ENCODE results near the gene GLMN.
"Not testable (repeated sequence)": the region's sequence is repeated elsewhere in the genome, so short reads cannot be mapped to it uniquely, and the experiment has no call there.

The GLMN gene

DNA sequence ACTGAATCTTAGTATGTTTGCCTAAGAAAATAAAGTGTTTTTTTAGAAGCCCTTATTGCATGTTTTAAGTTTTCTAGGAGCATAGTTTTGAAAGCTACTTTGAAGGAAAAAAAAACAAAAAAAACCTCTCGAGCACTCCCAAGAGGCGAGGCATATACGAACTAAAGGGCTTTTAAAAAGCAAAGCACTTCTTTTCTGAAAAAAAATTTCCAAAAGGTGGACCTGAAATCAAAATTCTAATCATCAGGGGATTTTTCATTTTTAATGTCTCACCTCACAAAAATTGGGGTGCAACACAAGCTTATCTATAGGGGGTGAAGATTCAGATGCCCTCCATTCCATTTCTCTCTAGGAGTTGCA is 594 bp downstream of the GLMN start:
- DNase-seq (ENCODE audit: low spot score) = no peak

DNA sequence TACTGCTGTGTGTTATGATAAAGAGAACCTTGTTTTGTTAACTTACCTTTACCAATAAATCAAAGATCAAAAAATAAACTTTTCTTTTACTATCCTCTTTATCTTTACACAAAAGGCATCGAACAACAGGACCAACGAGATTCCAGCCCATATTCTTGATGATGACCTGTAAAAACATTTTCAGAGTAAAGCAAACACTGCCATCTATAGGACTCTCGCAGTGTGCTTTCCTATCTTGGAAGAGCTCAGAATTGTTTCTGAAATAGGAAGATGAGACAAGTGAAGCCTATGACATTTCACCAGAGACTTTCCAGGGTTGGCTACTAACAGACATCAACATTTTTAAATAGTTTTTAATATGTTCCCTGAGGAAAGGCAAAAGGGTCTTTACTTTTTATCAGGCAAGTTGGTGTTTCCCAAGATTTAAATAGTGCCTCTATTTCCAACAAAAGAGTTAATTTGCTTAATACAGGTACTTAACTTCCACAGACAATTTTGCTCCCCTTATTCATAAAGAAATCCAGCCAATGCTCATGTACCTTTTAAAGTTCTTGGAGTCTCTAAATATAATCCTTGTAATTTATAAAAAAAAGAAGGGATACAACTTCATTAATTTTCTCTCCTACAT is 7.3 kb downstream of the GLMN start:
- peak; percentile 52 for DNase-seq (ENCODE audit: low spot score)

DNA sequence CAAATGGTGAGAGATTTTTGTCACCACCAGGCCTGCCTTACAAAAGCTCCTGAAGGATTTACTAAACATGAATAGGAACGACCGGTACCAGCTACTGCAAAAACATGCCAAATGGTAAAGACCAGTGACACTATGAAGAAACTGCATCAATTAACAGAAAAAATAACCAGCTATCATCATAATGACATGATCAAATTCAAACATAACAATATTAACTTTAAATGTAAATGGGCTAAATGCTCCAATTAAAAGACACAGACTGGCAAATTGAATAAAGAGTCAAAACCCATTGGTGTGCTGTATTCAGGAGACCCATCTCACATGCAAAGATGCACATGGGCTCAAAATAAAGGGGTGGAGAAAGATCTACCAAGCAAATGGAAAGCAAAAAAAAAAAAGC is 17.4 kb downstream of the GLMN start:
- not testable (repeated sequence) for DNase-seq (ENCODE audit: low spot score)

DNA sequence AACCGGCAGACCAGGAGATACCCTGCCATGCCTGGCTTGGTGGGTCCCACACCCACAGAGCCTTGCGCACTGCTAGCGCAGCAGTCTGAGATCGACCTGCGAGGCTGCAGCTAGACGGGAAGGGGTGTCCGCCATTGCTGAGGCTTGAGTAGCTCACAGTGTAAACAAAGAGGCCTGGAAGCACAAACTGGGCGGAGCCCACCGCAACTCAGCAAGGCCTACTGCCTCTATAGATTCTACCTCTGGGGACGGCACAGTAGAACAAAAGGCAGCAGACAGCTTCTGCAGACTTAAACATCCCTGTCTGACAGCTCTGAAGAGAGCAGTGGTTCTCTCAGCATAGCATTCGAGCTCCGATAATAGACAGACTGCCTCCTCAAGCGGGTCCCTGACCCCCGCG is 19.0 kb downstream of the GLMN start:
- DNase-seq (ENCODE audit: low spot score) = not testable (repeated sequence)

DNA sequence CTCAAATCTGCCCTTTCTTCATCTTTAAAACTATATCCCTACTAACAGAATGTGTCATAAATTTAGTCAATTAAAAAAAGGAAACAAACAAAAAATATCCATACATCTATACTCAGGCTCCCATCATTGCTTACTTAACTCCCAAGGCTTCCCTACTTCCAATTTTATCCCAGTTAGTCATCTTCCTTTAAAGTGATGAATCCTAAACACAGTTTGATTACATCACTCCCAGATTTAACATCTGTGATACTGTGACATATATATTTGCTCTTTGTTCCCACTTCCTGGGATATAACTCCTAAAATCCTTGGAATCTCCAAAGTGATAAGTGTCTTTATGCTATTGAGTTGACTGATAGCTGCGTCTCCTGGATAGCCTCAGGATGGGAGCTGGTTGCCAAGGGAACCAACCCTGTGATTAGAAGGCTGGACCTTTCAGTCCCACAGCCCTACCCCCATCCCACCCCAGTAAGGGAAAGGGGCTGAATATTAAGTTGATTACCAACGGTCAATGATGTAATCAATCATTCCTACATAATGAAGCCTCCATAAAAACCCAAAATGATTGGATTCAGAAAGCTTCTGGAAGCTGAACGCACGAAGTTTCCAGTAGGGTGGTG is 21.6 kb downstream of the GLMN start:
- no peak for DNase-seq (ENCODE audit: low spot score)

DNA sequence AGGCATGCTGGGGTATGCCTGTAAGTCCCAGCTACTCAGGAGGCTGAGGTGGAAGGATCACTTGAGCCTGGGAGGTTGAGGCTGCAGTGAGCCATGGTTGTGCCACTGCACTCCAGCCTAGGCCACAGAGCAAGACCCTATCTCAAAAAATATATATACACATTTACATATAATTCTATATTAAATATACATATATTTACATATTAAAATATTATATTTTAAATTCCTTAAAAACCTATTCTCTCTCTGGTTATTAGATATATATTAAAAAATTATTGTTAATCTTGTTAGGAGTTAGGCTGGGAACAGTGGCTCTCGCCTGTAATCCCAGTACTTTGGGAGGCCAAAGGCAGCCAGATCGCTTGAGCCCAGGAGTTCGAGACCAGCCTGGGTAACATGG is 22.7 kb downstream of the GLMN start:
- DNase-seq (ENCODE audit: low spot score) = no peak

DNA sequence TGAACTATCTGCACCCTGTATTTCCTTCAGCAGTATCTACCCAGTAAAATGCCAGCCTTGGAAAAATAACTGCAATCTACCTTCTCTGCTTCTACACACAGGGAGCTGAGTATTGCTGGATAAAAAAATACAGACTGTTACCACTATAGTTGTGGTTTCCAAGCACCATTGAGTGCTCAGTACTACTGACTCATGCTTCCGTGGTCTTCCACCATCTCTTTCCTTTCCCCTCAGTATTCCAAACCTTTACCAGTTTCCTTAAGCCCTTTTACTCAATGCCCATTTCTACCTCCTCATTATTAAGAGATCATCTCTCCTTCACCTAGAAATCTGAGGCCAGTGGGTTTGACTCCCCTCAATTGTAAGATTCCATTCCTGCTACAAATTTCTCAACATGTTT is 23.8 kb downstream of the GLMN start:
- no peak for DNase-seq (ENCODE audit: low spot score)

DNA sequence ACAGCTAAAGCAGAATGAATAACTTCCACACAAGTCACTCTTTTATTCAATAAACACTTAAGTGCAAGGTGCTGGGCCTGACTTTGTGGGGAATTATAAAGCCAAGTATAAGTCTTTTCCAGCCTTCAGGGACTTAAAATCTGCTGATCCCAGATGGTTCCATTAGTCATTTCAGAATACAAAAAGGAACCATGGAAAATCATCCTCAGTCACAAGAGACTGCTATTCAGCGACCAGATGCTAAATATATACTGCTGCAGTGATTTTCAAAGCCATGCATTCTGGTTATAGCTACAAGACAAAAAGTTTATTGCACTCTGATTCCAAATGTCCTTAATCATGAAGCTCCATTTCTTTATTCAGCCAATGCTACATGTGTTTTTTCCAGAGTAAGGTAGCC is 25.7 kb downstream of the GLMN start:
- DNase-seq (ENCODE audit: low spot score) = no peak

DNA sequence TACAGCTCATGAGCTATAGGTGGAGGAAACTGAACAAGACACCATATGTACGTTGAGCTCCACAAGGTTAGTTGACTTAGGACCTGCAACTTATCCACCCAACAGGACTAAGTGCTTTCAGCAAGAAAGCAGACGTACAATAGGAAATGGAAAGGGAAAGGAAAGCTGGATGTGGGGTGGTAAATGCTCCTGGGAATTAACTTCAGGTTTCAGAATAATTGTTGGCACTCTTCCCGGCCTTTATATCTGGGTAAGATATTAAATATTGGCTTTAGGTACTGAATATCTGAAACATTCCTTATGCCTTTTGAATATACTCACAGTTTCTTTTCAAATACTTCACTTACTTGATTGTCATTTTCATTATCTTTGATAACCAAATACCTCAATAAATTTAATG is 36.3 kb downstream of the GLMN start:
- no peak for DNase-seq (ENCODE audit: low spot score)

DNA sequence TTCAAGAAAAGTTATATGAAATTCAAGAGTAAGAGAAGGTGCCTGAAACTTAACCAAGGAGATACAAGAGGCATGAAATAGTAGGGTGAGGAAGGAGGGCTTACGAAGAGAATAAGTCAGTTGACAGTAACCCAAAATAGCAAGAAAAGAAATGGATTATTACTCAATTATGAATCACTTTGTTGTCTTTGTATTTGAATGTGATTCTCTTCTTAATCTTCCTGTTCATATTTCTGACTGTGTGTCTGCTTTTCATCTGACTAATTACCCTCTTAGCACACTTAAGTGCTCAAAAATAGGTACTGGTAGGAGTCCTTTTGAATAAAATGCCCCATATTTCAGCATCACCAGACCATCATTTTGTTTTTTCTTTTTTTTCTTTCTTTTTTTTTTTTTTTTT is 39.4 kb downstream of the GLMN start:
- no peak for DNase-seq (ENCODE audit: low spot score)

DNA sequence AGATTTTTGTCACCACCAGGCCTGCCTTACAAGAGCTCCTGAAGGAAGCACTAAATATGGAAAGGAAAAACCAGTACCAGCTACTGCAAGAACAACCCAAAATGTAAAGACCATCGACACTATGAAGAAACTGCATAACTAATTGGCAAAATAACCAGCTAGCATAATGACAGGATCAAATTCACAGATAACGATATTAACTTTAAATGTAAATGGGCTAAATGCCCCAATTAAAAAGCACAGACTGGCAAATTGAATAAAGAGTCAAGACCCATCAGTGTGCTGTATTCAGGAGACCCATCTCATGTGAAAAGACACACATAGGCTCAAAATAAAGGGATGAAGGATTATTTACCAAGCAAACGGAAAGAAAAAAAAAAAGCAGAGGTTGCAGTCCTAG is 44.1 kb downstream of the GLMN start:
- not testable (repeated sequence) for DNase-seq (ENCODE audit: low spot score)

DNA sequence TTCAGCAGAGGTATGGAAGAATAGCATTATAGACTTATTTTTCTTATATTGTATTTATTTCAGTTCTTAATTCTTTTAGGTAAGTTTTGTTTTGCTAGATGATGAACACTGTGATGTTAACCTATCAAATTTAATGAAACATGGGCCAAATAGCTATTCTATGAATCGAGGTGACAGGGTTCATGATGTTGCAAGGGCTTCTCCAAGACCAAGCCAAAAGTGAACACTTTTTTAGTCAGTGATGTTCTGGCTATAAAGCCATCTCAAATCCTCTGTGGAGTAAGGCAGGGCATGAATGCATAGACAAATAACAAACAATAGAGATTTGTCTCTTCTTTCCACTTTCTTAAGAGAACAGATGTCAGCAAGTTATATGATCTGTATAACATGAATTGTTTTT is 54.4 kb downstream of the GLMN start:
- no peak for DNase-seq (ENCODE audit: low spot score)

DNA sequence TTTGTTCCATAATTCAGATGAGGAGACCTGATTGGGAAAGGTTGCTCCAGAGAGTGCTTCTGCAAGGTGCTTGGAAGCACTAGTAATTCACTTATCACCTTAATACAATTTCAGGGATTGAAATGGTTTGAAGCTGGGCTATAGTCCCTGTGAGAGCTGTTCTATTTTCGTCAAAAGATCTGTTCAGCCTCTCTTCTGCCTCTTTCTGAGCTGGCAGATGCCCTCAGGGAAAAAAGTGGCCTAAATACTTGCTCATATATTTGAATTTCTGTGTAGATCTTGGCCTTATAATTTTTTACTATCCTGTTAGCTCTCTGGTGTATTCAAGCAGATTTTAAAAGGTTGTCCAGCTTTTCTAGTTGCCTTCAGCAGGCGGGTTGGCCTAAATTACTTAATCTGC is 58.8 kb downstream of the GLMN start:
- DNase-seq (ENCODE audit: low spot score) = no peak

DNA sequence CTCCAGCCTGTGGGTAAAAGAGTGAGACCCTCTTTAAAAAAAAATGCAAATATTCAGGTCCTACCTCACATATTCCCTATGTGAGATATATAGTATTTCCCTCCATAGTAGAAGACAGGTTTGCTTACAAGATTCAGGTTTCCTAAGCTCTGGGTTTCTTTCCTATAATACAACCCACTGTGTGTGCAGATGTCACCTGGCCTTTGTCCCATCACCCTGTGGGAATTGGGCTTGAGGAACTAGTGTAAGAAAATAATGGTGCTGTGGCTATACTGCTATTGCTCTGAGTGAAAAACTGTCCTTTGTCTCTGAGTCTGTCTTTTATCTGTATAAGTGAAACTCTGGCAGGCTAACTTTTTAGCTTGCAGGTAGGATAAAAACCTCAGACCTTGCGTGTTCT is 68.1 kb downstream of the GLMN start:
- DNase-seq (ENCODE audit: low spot score) = no peak

DNA sequence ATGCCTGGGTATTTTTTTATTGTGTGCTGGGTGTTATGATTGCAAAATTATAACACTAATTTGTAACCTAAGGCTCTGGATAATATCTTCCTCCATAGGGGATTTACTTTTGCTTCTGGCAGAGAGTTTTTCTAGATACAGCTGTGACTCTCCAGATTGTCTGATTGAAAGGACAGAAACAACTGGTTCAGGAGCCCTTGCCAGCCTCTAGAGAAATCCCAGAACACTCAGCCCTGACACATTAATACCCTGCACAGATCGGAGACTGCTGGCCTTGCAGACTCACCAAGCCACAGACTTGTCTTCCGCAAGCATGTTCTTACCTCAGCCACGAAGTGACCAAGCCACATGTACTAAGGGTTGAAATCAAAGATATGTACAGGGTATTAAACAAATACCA is 70.4 kb downstream of the GLMN start:
- no peak for DNase-seq (ENCODE audit: low spot score)

DNA sequence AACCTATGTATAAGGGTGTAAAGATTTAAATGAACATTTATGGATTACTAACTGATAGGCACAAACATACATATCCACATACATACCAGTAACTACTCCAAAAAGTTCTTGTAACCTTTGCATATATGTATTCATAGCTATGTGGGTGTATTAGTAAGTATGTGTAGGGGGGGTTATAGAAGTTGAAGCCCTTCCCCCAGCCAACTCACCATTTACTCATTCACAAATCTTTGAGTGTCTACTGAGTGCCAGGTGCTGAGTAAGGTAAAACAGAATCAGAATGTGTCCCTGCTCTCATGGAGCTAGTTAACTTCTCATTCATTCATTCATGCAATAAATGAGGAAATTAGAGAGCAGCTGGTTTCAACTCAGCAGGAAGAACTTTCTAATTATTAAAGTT is 79.8 kb downstream of the GLMN start:
- DNase-seq (ENCODE audit: low spot score) = no peak

DNA sequence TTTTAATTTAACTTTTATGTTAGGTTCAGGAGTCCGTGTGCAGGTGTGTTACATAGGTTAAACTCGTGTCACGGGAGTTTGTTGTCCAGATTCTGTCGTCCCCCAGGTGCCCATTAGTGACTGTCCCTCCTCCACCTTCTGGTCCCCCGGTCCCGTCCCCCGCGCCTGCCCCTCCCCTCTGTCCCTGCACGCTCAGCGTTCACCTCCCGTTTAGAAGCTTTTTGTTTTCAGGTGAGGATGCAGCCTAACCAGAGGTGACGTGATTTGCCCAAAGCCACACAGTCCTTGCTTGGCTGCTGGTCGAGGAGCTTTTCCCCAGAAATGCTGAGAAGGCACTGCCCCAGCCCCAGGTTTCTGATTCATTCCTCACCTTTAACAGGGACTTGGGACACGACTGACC is 80.2 kb downstream of the GLMN start:
- DNase-seq (ENCODE audit: low spot score) = no peak

DNA sequence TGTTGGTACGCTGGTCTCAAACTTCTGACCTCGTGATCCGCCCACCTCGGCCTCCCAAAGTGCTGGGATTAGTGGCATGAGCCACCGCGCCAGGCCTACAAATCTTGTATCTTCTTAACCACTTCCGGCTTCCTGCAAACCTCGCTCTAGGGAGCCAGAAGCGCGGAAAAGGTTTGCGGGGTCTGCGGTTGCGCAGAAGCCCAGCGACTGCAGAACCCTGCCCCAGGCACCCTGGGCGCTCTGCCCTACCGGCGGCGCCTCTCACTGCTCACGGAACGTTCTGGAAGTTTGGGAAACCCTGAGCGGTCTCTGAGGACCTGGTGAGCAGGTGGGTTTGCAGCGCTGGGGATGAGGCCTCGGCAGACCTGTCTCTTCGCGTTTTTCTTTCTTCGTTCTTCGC is 81.1 kb downstream of the GLMN start, which contains the start of gene C1orf146:
Gene C1orf146, plus strand, starts transcription at position 195 of the 400 bp plus-strand sequence. CDS start 13,506 bp downstream, outside the sequence.
- DNase-seq (ENCODE audit: low spot score) = no peak

DNA sequence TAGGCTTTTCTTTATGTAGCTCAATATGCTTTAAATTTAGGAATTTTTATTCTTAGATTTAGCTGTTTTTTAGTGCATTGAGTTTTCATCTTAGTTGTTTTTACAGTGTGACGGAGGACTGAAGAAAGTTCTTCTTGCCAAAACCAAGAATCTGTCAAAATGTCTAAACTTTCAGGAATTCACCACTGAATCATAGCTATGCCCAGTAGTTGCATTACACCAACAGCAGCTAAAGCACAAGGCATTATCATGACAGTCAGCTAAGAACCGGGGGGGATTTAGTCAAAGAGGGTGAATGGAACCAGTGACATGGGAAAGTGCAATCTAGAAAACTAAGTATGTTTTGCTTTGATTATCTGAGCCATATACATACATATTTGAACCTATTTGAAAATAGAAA is 87.6 kb downstream of the GLMN start:
- no peak for DNase-seq (ENCODE audit: low spot score)

DNA sequence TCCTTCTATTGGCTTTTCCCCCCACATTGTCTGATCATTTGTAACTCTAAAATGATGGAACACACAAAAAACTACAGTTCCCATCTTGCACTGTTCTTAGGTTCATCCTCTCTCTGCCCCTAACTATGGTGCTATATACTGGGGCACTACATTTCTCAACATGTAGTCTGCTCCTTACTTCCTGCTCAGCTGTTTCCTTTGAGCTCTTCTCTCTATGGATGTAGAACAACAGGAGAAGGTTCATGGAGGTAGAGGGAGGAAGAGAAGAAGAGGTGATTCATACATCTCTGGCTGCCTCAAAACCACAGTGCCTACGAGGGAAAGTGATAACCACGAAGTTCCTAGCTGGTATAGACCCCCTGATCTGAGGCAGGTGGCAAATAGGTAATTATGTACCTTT is 88.1 kb downstream of the GLMN start:
- peak; percentile 4 for DNase-seq (ENCODE audit: low spot score)

DNA sequence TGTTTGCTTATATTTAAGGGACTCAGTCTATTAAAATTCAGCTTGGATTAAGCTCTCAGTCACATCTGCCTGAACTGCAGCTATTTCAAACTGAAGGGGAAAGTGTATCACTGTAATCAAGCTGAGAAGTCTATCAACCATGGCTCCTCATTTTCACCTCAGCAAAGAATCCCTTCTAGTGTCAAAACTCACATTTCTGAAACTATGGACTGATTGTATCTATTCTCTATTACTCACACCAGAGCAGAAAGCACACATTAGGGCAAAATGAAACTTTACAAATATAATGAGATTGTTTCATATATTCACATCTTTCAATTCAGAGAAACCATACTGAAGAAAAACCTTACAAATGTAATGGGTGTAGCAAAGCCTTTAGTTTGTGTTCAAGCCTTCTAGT is 95.7 kb downstream of the GLMN start:
- no peak for DNase-seq (ENCODE audit: low spot score)

DNA sequence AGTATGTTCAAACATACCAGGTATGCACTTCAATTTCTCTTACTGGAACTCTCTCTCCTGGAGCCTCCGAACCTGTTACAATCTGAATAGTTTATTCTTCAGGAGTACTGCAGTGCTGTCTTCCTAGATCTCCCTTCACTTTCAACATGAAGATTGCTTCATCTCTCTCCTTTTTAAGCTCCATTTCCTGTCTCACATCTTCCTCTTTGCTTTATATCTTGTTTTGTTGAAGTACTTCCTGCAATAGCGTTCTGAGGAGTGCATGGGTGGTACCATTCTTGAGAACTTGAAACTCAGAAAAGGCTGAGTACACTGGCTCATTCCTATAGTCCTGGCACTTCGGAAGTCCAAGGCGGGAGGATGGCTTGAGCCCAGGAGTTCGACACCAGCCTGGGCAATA is 96.8 kb downstream of the GLMN start:
- DNase-seq (ENCODE audit: low spot score) = no peak

All from SW480 (cell line).